Measurements from ENCODE around the gene AAK1.
"Not testable (repeated sequence)": the region's sequence is repeated elsewhere in the genome, so short reads cannot be mapped to it uniquely, and the experiment has no call there.

Gene AAK1

DNA sequence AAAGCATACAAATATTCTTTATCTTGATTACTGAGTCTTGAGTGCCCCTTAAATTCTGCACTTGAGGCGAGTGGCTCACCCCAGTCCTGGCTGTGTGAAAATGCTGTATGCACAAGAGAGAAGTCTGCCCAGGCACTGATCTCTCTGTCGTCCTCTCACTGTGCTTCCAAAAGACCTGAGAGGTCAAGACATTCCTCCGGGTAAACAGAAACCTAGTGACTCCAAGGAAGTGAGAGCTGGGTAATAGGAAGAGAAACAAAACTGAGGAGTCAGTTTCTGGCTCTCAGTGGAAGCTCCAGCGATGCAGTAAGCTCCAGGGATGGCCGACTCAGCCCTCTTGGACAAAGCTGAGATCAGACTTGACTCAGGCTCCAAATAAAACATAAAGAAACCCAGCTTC, 70.9 kb downstream of the AAK1 start:
- no peak for DNase-seq (ENCODE audit: low read depth in 2 of 2)

- DNase-seq (ENCODE audit: low read depth in 2 of 2) = no peak
Observed at GRCh38 chr2:69571189-69571588, 72.3 kb downstream of the AAK1 start.

- DNase-seq (ENCODE audit: low read depth in 2 of 2) = no peak
Observed at GRCh38 chr2:69570474-69570873, 73.1 kb downstream of the AAK1 start.

- DNase-seq (ENCODE audit: low read depth in 2 of 2) = no peak
Observed at GRCh38 chr2:69567909-69568300, 75.6 kb downstream of the AAK1 start.

DNA sequence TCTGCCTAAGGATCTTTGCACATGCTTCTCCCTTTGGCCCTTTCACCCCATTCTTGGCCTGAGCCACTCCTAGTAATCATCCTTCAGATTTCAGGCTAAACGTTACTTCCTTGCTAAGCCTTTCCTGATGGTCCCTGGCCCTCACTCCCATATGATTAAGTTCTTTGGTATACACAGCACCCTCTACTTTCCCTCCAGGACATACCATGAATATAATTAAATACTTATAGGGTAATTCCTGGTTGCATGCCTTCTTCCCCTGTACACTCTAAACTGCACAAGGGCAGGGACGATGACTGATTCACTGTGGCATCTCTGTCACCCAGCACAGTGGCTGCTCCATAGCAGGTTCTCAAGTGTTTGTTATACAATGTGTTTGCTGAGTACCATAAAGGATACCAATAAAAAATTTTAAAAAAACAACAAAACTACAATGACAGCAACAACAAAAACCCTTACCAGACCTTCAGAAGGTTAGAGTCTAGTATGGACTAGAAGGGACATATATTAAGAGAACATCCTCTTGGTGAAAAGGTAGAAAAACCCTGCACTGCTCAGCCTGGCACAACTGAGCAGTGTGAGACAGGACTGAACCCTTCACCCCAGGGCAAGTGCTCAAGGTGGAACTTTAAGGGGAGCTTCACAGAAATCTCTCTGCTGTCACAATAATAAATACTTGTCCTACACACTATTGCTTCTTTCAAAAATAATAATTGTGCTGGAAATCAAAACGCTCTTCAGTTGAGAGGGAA, 76.2 kb downstream of the AAK1 start:
- DNase-seq (ENCODE audit: low read depth in 2 of 2) = peak; percentile 44 to 49

GRCh38 chr2:69566669-69567068, 76.9 kb downstream of the AAK1 start:
- no peak for DNase-seq (ENCODE audit: low read depth in 2 of 2)

DNA sequence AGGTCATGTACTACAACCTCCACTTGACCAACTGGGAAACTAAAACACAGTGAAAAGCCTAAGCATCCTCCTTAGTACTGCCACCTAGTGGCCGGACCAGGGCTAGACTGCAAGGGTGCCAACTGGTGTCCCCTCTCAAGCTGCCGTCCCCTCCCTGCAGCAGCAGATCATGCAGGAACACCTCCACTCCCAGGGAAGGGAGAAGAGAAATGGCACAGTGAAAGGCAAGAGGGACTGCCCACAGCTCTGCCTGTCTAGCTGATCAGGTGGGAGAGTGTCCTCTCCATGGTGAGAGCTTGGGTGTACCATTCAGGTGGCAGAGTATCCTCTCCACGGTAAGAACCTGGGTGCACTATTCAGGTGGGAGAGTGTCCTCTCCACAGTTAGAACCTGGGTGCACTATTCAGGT, 78.1 kb downstream of the AAK1 start:
- DNase-seq (ENCODE audit: low read depth in 2 of 2) = no peak

DNA sequence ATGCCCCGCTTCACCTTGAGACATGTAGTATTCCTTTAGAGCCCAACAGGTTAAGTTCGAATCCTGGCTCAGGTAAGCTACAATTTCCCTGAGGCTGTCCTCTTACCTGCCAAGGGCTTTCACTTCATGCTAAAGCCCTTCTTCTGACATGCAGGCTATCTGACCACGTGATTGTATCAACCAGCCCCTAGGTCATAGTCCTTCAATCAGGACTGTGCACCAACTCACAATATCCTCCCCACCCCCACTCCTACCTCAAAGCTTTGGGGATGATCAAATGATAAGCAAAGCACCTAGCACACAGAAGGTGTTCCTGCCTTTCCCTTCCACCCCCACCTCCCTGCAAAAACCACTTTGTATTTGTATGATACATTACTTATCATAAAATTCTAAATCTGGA, 78.9 kb downstream of the AAK1 start:
- DNase-seq (ENCODE audit: low read depth in 2 of 2) = no peak

DNA sequence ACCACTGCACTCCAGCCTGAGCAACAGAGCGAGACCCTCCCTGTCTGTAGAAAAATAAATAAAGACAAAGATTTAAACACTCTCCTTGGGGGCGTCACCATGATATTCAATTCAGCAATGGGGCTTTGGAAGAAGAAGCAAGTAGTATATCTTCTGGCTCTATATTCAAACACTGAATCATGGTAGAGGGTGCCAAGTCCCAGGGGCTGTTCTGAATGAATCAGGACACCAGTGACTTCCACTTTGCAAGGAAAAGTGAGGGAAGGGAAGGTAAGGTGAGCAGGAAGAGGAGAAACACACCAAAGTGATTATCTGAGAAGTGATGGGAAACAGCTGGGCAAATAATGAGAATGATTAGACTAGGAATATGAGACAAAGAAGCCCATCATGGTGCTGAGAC, 80.5 kb downstream of the AAK1 start:
- no peak for DNase-seq (ENCODE audit: low read depth in 2 of 2)

DNA sequence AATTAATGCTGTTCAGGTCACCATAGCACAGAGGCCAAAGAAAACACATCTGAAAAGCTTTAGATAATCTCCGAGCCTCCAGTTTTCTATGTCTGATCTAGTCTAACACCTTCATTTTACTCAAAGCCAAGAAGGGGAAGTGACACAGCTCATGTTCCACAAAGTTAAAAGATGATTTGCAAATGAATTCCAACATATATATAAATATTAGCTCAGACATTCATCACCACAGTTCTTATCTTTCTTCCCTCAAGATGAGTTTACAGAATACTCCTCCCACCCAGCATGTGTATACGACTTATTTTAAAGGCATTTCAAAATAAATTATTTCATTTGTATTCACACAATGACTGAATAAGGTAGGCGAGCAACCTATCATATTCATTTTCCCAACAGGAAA, 82.4 kb downstream of the AAK1 start:
- DNase-seq (ENCODE audit: low read depth in 2 of 2) = no peak

DNA sequence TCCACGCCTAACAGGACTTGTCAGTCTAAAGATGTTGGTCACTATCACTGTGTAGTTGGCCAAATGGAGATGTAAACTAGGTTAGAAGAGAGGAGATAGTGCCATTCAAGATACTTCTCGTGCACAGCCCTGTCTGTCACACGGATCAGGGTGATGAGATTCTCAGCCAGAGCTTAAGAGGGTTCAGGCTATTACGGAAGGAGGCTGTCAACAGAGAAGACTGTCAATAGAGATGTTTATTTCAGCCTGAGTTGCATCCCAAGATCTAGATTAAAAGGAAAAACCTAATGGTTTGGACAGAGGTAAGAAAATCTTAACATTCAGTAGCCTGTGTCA, 83.4 kb downstream of the AAK1 start:
- DNase-seq (ENCODE audit: low read depth in 2 of 2) = no peak

DNA sequence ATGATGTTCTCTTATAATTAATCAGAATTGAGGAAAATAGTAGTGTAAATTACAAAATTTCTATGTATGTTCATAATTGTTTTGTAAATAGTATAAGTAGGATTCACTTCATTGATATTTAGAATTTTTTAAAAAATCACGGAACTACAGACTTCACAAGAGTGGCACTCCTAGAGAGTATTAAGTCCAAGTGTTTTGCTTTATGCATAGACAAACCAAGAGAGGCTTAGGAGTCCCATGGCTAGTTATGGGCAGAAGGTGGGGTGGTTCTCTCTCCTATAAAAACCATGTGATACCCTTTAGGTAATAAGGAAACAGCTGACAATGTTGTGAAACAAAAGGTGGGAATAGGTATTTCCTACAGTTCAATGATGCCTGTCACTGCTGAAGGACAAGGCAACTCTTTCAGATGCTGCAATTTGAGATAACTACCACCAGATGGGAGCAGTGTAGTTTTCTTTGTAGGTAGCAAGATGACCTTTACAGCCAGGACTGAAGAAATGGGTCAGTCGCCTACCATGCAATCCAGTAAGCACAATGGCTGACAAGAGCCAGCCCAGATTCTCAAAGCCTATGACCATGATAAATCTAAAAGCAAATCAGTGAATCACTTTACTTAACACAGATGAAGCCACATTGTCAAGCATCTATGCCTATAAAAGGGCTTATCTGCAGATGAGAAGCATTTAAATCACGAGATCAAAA, 83.9 kb downstream of the AAK1 start:
- no peak for DNase-seq (ENCODE audit: low read depth in 2 of 2)

DNA sequence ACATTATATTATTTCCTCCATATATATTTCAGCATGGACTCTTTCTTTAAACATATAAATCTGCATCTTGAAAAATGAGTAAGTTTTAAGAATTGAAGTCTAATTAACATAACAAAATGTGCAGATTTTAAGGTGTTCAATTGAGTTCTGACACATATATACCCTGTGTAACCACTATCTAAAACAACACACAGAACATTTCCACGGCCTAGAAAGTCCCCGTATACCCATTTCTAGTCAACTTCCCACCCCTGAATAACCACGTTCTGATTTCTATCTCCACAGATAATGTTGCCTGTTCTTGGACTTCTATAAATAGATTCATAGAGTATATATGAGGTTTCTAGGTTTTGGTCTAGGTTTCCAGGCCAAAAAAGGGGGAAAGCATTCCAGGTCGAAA, 87.5 kb downstream of the AAK1 start:
- no peak for DNase-seq (ENCODE audit: low read depth in 2 of 2)

GRCh38 chr2:69554981-69555380, 88.6 kb downstream of the AAK1 start:
- DNase-seq (ENCODE audit: low read depth in 2 of 2) = no peak

DNA sequence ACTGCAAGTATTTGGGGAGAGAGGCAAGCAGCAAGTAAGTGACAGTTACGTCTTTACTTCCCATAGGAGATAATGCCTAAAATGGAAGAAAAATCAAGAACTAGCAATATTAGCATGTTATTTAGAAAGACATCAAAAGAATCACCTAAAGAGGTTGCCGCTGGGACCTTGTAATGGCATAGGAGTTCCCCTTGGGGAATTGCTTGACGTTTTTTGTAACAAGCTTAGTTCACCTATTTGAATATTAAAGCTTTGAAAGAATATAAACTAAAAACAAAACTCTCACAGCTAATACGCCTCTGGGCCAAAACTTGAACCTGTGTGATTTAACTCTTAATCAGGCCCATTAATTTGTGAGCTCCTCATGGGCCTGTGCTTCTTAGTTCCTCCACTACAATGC, 89.0 kb downstream of the AAK1 start:
- DNase-seq (ENCODE audit: low read depth in 2 of 2) = no peak

DNA sequence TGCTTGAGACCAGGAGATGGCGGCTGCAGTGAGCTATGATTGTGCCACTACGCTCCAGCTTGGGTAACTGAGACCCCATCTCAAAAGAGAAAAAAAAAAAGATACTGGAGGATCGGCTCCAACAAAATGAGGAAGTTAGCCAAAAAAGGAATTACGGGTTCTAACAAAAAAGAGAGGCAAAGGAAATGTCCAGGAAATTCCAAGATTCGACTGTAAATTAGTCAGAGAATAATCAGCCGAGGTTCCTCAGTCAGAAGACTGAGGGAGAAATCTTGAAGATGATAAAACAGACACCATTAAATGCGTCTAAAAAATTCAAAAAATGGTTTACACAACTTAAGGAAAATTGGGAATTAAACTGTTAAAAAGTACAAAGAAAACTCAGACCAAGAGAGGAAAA, 89.5 kb downstream of the AAK1 start:
- DNase-seq (ENCODE audit: low read depth in 2 of 2) = no peak

DNA sequence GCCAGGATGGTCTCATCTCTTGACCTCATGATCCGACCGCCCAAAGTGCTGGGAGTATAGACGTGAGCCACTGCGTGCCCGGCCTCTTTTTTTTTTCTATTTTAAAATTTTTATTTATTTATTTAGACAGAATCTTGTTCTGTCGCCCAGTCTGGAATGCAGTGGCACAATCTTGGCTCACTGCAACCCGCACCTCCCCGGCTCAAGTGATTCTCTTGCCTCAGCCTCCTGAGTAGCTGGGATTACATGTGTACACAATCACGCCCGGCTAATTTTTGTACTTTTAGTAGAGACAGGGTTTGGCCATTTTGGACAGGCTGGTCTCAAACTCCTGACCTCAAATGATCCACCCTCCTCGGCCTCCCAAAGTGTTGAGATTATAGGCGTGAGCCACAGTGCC, 93.0 kb downstream of the AAK1 start:
- not testable (repeated sequence) for DNase-seq (ENCODE audit: low read depth in 2 of 2)

DNA sequence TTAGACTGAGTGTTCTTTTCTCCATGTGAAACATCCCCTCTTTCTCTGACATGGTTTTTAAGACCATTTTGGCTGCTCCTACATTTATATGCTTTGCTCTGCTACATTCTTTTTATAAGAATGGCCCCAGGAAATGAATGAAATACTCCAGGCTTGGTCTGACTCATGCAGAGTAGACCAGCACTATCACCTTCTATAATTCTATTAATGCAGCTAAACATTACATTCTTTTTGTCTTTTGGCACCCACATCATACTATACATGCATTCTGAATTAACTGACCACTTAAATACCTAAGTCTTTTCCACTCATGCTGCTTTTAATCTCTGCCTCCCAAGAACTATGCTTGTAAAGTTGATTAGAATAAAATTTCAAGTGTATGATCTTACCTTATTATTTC, 94.1 kb downstream of the AAK1 start:
- peak; percentile 49 to 58 for DNase-seq (ENCODE audit: low read depth in 2 of 2)

- DNase-seq (ENCODE audit: low read depth in 2 of 2) = no peak
Observed at GRCh38 chr2:69547984-69548715, 95.4 kb downstream of the AAK1 start.

GRCh38 chr2:69546646-69547045, 96.9 kb downstream of the AAK1 start:
- DNase-seq (ENCODE audit: low read depth in 2 of 2) = no peak

- no peak for DNase-seq (ENCODE audit: low read depth in 2 of 2)
Observed at GRCh38 chr2:69545477-69545932, 98.0 kb downstream of the AAK1 start.

DNA sequence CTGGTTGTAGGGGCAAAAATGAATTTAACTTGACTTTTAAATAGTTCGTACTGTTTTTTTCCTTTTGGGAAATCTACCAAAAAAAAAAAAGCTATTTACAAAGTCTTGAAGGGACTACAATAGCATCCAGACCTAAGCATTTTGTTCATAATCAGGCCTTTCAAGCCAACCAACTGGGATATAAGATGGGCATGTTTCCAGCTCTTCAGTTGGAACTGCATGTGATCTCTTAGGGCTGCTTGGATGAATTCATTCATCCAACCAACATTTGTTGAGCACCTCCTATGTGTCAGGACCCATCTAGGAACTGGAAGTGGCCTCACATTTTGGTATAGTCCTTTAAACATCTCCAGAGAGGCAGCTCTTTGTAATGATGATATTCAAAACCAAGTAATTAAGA, 98.6 kb downstream of the AAK1 start:
- DNase-seq (ENCODE audit: low read depth in 2 of 2) = no peak

GRCh38 chr2:69539549-69539908, 104.0 kb downstream of the AAK1 start:
- DNase-seq (ENCODE audit: low read depth in 2 of 2) = no peak

All from fibroblast of skin of left biceps (primary cell).